WTC11 (cell line): ENCODE data around the gene VEZT. TPM values are rescaled to one million over a fixed set of nuclear protein-coding genes. Genes with fewer than 3 reads are reported as not detected.

ENCODE experiments used
- ATAC-seq: fragments of 200-7000 bp; cut with Tn5 transposase; 2 replicates; pipeline ENCODE4 v1.10.0; 2021; ENCODE audit warnings: mild to moderate bottlenecking, moderate library complexity
- CTCF ChIA-PET: fragments of 300-600 bp; sonication (Branson Sonifier 250); formaldehyde crosslinking; loops from one replicate; lab custom pipeline; 2021; ENCODE audit warnings: antibody characterized with exemption; lab: Charles Lee
- POLR2A ChIA-PET: fragments of 350-600 bp; sonication (Branson Sonifier 250); formaldehyde crosslinking; loops from one replicate; lab custom pipeline; 2021; ENCODE audit warnings: antibody characterized with exemption; lab: Charles Lee
- DNase-seq: peaks from one replicate; pipeline ENCODE4 v3.0.0; 2021; ENCODE audit warnings: low spot score
- H3K27ac Mint-ChIP-seq: 2 replicates; pipeline ENCODE4 v1.8.0; 2021; ENCODE audit warnings: mixed read lengths
- H3K27me3 Mint-ChIP-seq: 2 replicates; pipeline ENCODE4 v1.8.0; 2021; ENCODE audit warnings: low read depth, mild to moderate bottlenecking, moderate library complexity, mixed read lengths
- H3K36me3 Mint-ChIP-seq: 2 replicates; pipeline ENCODE4 v1.8.0; 2021; ENCODE audit warnings: mixed read lengths
- H3K4me1 Mint-ChIP-seq: 2 replicates; pipeline ENCODE4 v1.8.0; 2022; ENCODE audit warnings: mixed read lengths
- H3K4me3 Mint-ChIP-seq: 2 replicates; pipeline ENCODE4 v1.8.0; 2021; ENCODE audit warnings: mild to moderate bottlenecking, moderate library complexity, mixed read lengths
- H3K9me3 Mint-ChIP-seq: 2 replicates; pipeline ENCODE4 v1.8.0; 2021; ENCODE audit warnings: mixed read lengths
- ARID4B ChIP-seq: sonication (generic); formaldehyde crosslinking; IDR thresholded peaks from 2 replicates; pipeline ENCODE4 v1.8.0; 2023; ENCODE audit warnings: missing genetic modification reagents, mild to moderate bottlenecking, borderline replicate concordance
- EMX1 ChIP-seq: fragments of 250-450 bp; sonication (Bioruptor Pico); IDR thresholded peaks from 2 replicates; pipeline ENCODE4 v1.8.0; 2021; ENCODE audit warnings: mild to moderate bottlenecking
- FOXP1 ChIP-seq: sonication (generic); formaldehyde crosslinking; IDR thresholded peaks from 2 replicates; pipeline ENCODE4 v1.8.0; 2022; ENCODE audit warnings: missing genetic modification reagents, mild to moderate bottlenecking, moderate library complexity, borderline replicate concordance
- FOXP4 ChIP-seq: sonication (generic); formaldehyde crosslinking; IDR thresholded peaks from 2 replicates; pipeline ENCODE4 v1.8.0; 2022; ENCODE audit warnings: mild to moderate bottlenecking, missing genetic modification reagents
- GTF2I ChIP-seq: fragments of 250-450 bp; sonication (Bioruptor Pico); conservative IDR thresholded peaks from 2 replicates; pipeline ENCODE4 v1.4.0; 2021; ENCODE audit warnings: mild to moderate bottlenecking
- IRF1 ChIP-seq: sonication (generic); formaldehyde crosslinking; IDR thresholded peaks from 2 replicates; pipeline ENCODE4 v1.8.0; 2023; ENCODE audit warnings: missing genetic modification reagents
- JAZF1 ChIP-seq: fragments of 250-450 bp; sonication (Bioruptor Pico); IDR thresholded peaks from 2 replicates; pipeline ENCODE4 v1.9.0; 2021; ENCODE audit warnings: moderate library complexity, mild to moderate bottlenecking, inconsistent platforms
- MXD4 ChIP-seq: fragments of 250-450 bp; sonication (Bioruptor Pico); IDR thresholded peaks from 2 replicates; pipeline ENCODE4 v1.8.0; 2021; ENCODE audit warnings: mild to moderate bottlenecking, moderate library complexity, borderline replicate concordance
- RORB ChIP-seq: fragments of 250-450 bp; sonication (Bioruptor Pico); IDR thresholded peaks from 2 replicates; pipeline ENCODE4 v1.9.0; 2021; ENCODE audit warnings: mild to moderate bottlenecking
- SMAD3 ChIP-seq: sonication (generic); formaldehyde crosslinking; IDR thresholded peaks from 2 replicates; pipeline ENCODE4 v1.8.0; 2022; ENCODE audit warnings: missing genetic modification reagents, mild to moderate bottlenecking, borderline replicate concordance
- total RNA-seq: library from RNA; stranded (reverse); gene quantifications from 3 replicates; pipeline ENCODE4 v1.2.3, GENCODE V29; 2021
- TF ChIP-seq, protein P1 (sequence below): sonication (generic); formaldehyde crosslinking; IDR thresholded peaks from 2 replicates; pipeline ENCODE4 v1.8.1; 2022; ENCODE audit warnings: missing genetic modification reagents, borderline replicate concordance
- TF ChIP-seq, protein P2 (sequence below): fragments of 200-600 bp; IDR thresholded peaks from 2 replicates; pipeline ENCODE4 v1.8.0; 2022; ENCODE audit warnings: antibody characterized with exemption

VEZT gene
- total RNA-seq, 1 experiment from 2014 or later, result 54.5 TPM

GRCh38 chr12:95335948-95336347 is 118.3 kb downstream of the VEZT start (continued):
- TF ChIP-seq ARID4B (CRISPR knock-in tag) (no peak), GTF2I (CRISPR knock-in tag) (no peak)
- TF ChIP-seq, protein P1, sequence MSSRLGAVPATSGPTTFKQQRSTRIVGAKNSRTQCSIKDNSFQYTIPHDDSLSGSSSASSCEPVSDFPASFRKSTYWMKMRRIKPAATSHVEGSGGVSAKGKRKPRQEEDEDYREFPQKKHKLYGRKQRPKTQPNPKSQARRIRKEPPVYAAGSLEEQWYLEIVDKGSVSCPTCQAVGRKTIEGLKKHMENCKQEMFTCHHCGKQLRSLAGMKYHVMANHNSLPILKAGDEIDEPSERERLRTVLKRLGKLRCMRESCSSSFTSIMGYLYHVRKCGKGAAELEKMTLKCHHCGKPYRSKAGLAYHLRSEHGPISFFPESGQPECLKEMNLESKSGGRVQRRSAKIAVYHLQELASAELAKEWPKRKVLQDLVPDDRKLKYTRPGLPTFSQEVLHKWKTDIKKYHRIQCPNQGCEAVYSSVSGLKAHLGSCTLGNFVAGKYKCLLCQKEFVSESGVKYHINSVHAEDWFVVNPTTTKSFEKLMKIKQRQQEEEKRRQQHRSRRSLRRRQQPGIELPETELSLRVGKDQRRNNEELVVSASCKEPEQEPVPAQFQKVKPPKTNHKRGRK (CRISPR knock-in tag), result no peak
- TF ChIP-seq, all 79 proteins: peak for 0

DNA sequence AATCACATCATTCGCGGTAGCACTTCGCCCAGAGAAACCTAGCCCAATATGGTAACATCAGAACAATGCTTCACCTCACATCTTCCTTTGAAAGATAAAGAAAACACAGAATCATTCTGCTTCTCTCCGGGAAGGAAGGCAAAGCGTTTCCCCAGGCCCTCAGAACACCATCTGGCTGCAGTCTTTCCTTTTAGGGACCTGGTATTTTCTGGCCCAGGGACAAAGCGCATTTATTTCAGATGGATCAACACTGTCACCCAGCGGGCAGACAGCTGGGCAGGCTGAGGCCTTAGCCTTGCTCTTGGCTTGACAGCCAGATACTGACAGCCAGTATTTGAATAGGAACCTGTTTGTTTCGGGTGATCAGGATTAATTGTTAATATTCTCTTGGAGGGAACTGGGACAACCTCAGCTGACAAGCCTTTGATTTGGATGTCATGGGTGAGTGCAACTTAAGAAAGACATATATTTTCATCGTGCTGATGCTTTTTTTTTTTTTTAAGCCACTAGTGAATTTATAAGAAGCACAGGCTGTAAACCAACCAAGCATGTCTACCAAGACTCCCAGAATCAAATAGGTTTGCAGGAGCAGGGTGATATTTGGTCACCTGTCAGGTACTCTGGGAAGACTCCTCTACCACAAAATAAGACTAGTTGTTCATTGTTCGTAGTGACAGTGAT is 118.9 kb downstream of the VEZT start:
- H3K36me3 Mint-ChIP-seq, result no peaks in the 10 kb centered on the region
- no peaks in the 10 kb centered on the region for H3K9me3 Mint-ChIP-seq
- POLR2A ChIA-PET, result interaction anchor here (0.7 to 1.4 kb wide), 3 partner anchors 40 to 749 kb away, joined by 3 to 4 read pairs (median 4); partner anchors contain the start of gene METAP2
- H3K4me1 Mint-ChIP-seq, result peaks cover 10% of the 10 kb centered on the region
- ATAC-seq, result peak; percentile 96
- no peak overlapping the region; the same call in 1 of the 2 replicates for H3K4me3 Mint-ChIP-seq
- H3K27ac Mint-ChIP-seq, result peak overlapping the region; percentile 87
- peak; percentile 79 for DNase-seq
- CTCF ChIA-PET, result interaction anchor here (0.6 to 2.7 kb wide), 12 partner anchors 10 to 668 kb away, joined by 3 to 18 read pairs (median 4); partner anchors contain the start of genes NDUFA12 and NR2C1
- H3K27me3 Mint-ChIP-seq, result no peaks in the 10 kb centered on the region
- TF ChIP-seq, protein P2, sequence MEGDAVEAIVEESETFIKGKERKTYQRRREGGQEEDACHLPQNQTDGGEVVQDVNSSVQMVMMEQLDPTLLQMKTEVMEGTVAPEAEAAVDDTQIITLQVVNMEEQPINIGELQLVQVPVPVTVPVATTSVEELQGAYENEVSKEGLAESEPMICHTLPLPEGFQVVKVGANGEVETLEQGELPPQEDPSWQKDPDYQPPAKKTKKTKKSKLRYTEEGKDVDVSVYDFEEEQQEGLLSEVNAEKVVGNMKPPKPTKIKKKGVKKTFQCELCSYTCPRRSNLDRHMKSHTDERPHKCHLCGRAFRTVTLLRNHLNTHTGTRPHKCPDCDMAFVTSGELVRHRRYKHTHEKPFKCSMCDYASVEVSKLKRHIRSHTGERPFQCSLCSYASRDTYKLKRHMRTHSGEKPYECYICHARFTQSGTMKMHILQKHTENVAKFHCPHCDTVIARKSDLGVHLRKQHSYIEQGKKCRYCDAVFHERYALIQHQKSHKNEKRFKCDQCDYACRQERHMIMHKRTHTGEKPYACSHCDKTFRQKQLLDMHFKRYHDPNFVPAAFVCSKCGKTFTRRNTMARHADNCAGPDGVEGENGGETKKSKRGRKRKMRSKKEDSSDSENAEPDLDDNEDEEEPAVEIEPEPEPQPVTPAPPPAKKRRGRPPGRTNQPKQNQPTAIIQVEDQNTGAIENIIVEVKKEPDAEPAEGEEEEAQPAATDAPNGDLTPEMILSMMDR, result 0 out of 2 replicates have a peak, but pooled peaks have one; percentile 29
- TF ChIP-seq JAZF1 (CRISPR knock-in tag), result no peak

DNA sequence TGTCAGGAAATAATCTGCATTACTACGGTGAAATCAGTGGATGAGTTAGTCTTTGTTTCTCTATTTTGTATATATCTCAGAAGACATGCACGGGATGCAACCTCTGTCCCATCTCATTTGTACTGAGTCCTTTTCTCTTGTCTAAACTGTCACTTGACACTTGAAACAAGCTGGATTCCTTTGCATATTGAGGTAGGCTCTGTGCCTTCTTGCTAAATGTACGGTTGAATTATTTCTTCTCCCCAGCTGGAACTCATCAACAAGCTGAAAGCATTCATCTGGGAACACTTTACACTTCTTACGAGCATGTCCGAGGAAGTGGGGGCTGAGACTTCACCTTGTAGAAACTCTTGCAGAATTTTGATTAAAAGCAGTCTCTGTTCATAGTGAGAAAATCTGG is 119.5 kb downstream of the VEZT start:
- CTCF ChIA-PET, result interaction anchor here (0.6 to 1.9 kb wide), 5 partner anchors 11 to 669 kb away, joined by 3 to 8 read pairs (median 4); partner anchors contain the start of gene NDUFA12
- Mint-ChIP-seq H3K9me3 (no peaks in the 10 kb centered on the region), H3K4me1 (peaks cover 10% of the 10 kb centered on the region), H3K27me3 (no peaks in the 10 kb centered on the region), H3K36me3 (no peaks in the 10 kb centered on the region), H3K27ac (no peak overlapping the region), H3K4me3 (no peak overlapping the region)
- POLR2A ChIA-PET, result no interaction called here
- TF ChIP-seq SMAD3 (CRISPR knock-in tag) (no peak), FOXP4 (CRISPR knock-in tag) (no peak), EMX1 (no peak), FOXP1 (no peak), MXD4 (CRISPR knock-in tag) (no peak), RORB (CRISPR knock-in tag) (no peak), IRF1 (CRISPR knock-in tag) (no peak)
- DNase-seq, result no peak
- ATAC-seq, result no peak
